Kidney (tissue), 14 donors: ENCODE results near the gene ZNF341. TPM values are rescaled to one million over a fixed set of nuclear protein-coding genes. Genes with fewer than 3 reads are reported as not detected.

Experiments
- DNase-seq, 5 donors: peaks; one replicate each; pipeline ENCODE4 v3.0.0-alpha.2; 2013 to 2020
- FAIRE-seq: peaks from 2 replicates; lab custom pipeline; 2012; peaks lifted over from hg19 to GRCh38; lab: Jason Lieb, UNC
- H3K27ac ChIP-seq, 2 donors: one replicate each; pipeline ENCODE4 v1.7.0; 2013; ENCODE audit warnings: low read depth in 2 of 2, low read length in 2 of 2, inconsistent platforms in 1 of 2
- H3K27me3 ChIP-seq: one replicate; pipeline ENCODE4 v1.7.1; 2013; ENCODE audit warnings: low read length, inconsistent platforms; ENCODE audit not compliant: control insufficient read depth, insufficient read depth
- H3K36me3 ChIP-seq, 3 donors: one replicate each; pipeline versions ENCODE4 v1.7.0 to v1.7.1; 2013; ENCODE audit warnings: low read length in 3 of 3, control low read depth in 1 of 3, inconsistent platforms in 1 of 3; ENCODE audit not compliant: insufficient read depth in 3 of 3, control insufficient read depth in 2 of 3
- H3K4me1 ChIP-seq, 3 donors: one replicate each; pipeline versions ENCODE4 v1.7.0 to v1.7.1; 2013; ENCODE audit warnings: low read length in 3 of 3, inconsistent platforms in 1 of 3, low read depth in 1 of 3; ENCODE audit not compliant: control insufficient read depth in 2 of 3, insufficient read depth in 2 of 3
- H3K4me3 ChIP-seq, 3 donors: one replicate each; pipeline versions ENCODE4 v1.7.0 to v1.8.1; 2013; ENCODE audit warnings: low read length in 3 of 3, control low read depth in 1 of 3, inconsistent platforms in 1 of 3
- H3K9ac ChIP-seq, 3 donors: one replicate each; pipeline versions ENCODE4 v1.7.0 to v1.7.1; 2013; ENCODE audit warnings: low read length in 3 of 3, control low read depth in 1 of 3, inconsistent platforms in 1 of 3
- H3K9me3 ChIP-seq, 3 donors: one replicate each; pipeline versions ENCODE4 v1.7.0 to v1.7.1; 2013; ENCODE audit warnings: low read length in 3 of 3, control low read depth in 1 of 3, inconsistent platforms in 1 of 3; ENCODE audit not compliant: control insufficient read depth in 2 of 3, insufficient read depth in 1 of 3
- CTCF ChIP-seq: IDR thresholded peaks from 3 replicates; pipeline ENCODE4 v1.5.1; 2012; ENCODE audit warnings: mild to moderate bottlenecking, moderate library complexity, borderline replicate concordance; ENCODE audit not compliant: insufficient read depth; ENCODE audit errors: extremely low read depth
- intact Hi-C: fragments of 100-400 bp; cut with DNase I; formaldehyde crosslinking; loops from one replicate; pipeline ENCODE4 v1.11.1; 2022
- polyA plus RNA-seq: library from polyadenylated mRNA; stranded (reverse); fragments of 350-450 nt; fragmentation: Illumina TruSeq; extraction: RNeasy Lipid Tissue Mini Kit (QIAGEN cat#74804); gene quantifications from one replicate; pipeline ENCODE4 v1.2.3, GENCODE V29; 2014; ENCODE audit warnings: low read depth, low replicate concordance; ENCODE audit not compliant: insufficient read depth
- total RNA-seq: library from RNA; stranded (reverse); fragmentation: NEBNext Ultra II Directional; extraction: Animal tissue kit (Norgen Biotek cat#: 25700); gene quantifications from one replicate; pipeline ENCODE4 v1.2.1, GENCODE V29; 2021
- donor health status: control.
- donor health status: control.
- donor health status: control.
- donor health status: control.
- donor health status: control.
- donor health status: DM: yes; HTN: yes; CAD: no.
- donor health status: Normal renal cell carcinoma (clear cell type).

The ZNF341 gene
- total and polyA plus RNA-seq, 2 donors from 2014 or later, result 1.5 to 2.6 TPM

GRCh38 chr20:33709905-33710541 lies 21.8 kb upstream of the ZNF341 start:
- Histone ChIP-seq H3K36me3 (peaks cover 0 to 22% (median 15%) of the 10 kb centered on the region in 3 donors), H3K9me3 (no peaks in the 10 kb centered on the region), H3K27ac (no peak overlapping the region), H3K4me3 (no peak overlapping the region), H3K27me3 (no peaks in the 10 kb centered on the region), H3K9ac (no peak overlapping the region), H3K4me1 (no peaks in the 10 kb centered on the region)
- intact Hi-C loops, result no loop called here
- DNase-seq (no peak), FAIRE-seq (no peak)
- TF ChIP-seq CTCF, result no peak

- DNase-seq, result no peak
- intact Hi-C loops, result no loop called here
- Histone ChIP-seq H3K36me3 (peaks cover 0 to 22% (median 15%) of the 10 kb centered on the region in 3 donors), H3K27me3 (no peaks in the 10 kb centered on the region), H3K9ac (no peak overlapping the region), H3K4me1 (no peaks in the 10 kb centered on the region), H3K27ac (no peak overlapping the region), H3K4me3 (no peak overlapping the region), H3K9me3 (no peaks in the 10 kb centered on the region)
- no peak for FAIRE-seq
- no peak for TF ChIP-seq CTCF
These were observed 20.9 kb upstream of the ZNF341 start for GRCh38 chr20:33710681-33711445.

- Histone ChIP-seq H3K27ac (no peak overlapping the region), H3K9me3 (no peaks in the 10 kb centered on the region), H3K27me3 (no peaks in the 10 kb centered on the region), H3K36me3 (peaks cover 0 to 21% (median 15%) of the 10 kb centered on the region in 3 donors), H3K4me1 (no peaks in the 10 kb centered on the region), H3K4me3 (no peak overlapping the region), H3K9ac (no peak overlapping the region)
- intact Hi-C loops, result no loop called here
- DNase-seq (no peak), FAIRE-seq (no peak)
- TF ChIP-seq CTCF, result no peak
These were observed 20.4 kb upstream of the ZNF341 start for GRCh38 chr20:33711446-33711738.
